ENCODE data around the gene JUNB.

Gene JUNB

GRCh38 chr19:12774588-12775555 lies 16.4 kb upstream of the JUNB start, which contains the start of gene HOOK2:
Gene HOOK2, minus strand, starts transcription at chr19:12775552. Its CDS starts 103 bp downstream, at chr19:12775449.
- no peak for DNase-seq

DNA sequence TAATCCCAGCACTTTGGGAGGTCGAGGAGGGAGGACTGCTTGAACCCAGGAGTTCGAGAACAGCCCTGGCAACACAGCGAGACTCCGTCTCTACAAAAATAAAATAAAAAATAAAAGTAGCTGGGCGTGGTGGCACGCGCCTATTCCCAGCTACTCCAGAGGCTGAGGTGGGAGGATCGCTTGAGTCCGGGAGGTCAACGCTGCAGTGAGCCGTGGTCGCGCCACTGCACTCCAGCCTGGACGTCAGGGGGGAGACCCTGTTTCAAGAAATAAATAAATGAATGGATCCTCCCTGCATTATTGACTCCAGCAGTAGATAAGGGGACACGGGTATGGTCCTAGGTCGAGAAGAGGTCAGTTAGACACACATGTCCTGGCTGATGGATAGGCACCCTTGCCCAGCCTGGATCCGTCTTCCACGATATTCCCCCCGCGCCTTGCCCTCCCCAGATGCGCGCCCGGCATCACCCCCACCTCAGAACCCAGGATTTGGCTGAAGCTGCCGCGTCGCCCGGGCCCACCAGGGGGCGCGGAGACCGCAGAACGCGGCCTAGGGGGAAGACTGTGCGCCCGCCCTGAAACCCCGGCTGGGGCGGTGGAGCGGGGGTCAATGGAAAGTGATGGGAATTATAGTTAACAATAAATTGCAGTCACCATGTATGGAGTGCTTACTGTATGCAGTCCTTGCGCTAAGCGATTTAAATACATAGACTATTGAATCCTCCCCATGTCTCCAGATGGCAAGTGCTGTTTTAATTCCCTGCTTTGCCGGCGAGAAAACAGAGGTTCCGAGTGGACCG lies 13.9 kb upstream of the JUNB start:
- DNase-seq, result peak; percentile 81

- DNase-seq, result peak; percentile 58
Observed at GRCh38 chr19:12778017-12778904, 13.0 kb upstream of the JUNB start.

- no peak for DNase-seq
Observed at GRCh38 chr19:12778905-12779161, 12.5 kb upstream of the JUNB start.

DNA sequence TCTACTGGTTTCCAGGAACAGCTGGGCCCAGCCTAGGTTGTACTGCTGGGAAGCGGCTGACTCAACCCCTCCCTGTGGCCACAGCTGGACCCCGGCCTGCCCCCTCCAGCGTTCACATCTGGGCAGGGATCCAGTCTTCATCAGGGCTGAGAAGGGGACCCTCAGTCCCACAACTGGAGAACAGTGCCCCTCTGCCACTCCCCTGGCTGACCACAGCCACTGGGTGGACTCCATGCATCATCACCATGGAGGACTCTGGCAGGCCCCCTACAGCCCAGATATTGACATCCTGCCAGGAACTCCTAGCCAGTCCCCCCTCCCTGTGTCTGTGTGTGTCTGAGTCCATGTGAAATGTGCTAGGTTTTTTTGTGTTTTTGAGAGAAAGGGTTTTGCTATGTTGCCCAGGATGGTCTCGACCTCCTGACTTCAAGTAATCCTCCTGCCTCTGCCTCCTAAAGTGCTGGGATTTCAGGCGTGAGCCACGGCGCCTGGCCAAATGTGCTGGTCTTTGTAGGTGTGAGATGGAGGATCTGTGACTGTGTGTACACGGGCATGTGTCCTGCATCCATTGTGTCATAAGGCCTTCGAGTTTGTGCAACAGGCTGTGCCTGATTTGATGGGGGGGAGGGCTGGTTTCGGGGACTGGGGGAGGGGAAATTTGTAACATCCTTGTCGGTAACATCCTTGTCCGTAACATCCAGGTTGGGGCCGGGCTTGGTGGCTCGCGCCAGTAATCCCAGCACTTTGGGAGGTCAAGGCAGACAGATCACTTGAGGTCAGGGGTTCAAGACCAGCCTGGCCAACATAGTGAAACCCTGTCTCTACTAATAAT lies 11.9 kb upstream of the JUNB start:
- peak; percentile 68 for DNase-seq

- no peak for DNase-seq
Observed at GRCh38 chr19:12782174-12782423, 9.2 kb upstream of the JUNB start.

DNA sequence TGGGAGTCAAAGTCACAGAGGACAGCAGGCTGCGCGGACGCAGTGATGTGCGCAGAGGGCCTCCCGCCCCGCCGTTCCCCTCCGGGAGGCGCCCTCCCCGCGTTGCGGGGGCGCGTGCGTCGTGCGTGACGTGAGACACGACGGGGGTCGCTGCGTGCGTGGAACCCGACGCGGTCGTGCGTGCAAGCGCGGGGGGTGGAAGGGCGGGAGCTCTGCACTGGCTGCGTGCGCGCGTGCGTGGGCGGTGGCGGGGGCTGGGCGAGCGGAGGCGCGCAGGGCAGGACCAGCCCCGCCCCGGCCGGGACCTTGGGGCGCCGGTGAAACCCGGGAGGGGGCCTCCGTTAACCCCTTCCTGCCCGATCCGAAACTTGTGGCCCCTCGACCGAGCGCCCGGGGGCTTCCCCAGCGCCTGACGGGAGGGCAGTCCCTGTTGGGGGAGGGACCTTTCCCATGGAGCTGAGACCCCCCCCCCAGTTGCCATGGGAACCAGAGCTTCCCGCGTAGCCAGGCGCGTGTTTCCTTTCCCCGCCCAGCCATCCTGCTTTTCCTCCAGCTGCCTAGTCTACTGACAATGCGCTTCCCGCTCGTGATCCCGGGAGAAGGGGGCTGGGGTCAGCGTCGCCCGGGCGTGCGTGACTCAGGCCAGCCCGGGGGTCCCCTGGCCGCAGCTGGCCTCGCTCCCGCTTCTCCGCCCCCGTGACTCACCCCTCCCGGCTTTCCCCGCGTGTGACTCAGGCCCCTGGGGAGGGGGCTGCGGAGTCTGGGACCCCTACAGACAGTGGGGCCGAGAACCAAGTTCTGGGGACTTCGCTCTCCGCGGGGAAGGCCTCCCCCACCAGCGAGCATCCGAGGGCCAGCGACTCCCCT lies 8.6 kb upstream of the JUNB start:
- peak; percentile 67 for DNase-seq

DNA sequence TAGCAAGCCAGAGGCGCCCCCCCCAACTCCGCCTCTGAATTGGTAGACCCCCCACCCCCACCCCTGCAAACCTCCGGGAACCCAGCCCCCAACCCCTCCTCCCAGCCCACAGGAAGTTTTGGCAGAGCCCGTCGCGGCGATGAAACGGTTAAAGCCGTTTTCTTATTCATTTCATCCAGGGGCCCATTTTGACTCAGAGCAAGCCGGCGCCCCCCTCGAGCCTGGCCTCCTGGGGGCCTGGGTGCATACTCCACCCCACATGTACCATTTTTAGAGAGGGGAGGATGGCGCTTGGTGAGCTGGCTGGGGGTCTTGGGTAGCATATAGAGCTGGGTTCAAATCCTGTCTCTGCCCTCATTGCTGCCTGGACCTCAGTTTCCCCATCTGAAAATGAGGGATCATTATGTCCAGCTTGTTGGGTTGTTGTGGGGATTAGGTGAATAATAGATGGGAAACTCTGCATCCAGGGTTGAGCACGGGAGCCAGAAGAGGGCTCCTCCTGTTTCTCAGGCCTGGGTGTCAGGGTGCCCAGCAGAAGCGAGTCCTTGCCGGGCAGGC lies 7.9 kb upstream of the JUNB start:
- DNase-seq, result peak; percentile 12

GRCh38 chr19:12783849-12784393 lies 7.4 kb upstream of the JUNB start:
- no peak for DNase-seq

DNA sequence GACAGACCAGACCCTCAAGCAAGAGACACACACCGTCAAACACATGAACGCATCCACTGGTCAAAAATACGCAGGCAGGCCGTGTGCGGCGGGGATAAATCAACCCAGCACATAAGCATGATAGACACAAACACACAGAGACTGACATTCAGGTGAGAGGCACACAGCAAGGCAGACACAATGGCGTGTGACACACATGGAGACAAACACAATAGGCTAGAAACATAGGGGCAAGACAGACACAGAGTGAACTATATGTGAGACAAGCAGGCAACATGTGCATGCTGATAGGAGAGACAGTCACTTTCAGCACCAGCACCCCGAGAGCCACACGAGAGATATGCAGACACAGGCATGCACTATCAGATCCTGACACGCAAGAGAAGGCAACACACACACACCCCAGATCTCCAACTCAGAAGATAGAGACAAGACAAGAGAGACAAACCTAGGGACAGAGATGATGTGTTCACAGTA lies 6.9 kb upstream of the JUNB start:
- DNase-seq, result peak; percentile 78

DNA sequence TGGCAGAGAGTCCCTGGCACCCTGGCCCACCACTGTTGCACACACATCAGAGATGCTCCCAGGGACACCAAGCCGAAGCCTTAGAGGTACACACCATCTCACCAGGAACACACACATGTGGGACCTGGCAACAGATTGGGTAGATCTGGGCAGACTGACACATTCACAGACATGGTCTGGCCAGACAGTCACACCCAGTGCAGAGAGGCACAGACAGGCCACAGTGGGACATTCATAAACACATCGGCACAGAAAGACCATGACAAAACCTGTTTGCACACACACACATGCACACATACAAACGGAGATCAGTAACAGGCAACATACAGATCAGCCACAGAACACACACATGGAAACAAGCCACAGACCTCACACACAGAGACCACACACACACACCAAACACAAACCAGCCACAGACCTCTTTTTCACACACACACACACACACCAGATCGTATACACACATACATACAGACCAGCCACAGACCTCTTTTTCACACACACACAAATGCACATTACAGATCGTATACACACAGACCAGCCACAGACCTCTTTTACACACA lies 6.3 kb upstream of the JUNB start:
- DNase-seq, result peak; percentile 50

DNA sequence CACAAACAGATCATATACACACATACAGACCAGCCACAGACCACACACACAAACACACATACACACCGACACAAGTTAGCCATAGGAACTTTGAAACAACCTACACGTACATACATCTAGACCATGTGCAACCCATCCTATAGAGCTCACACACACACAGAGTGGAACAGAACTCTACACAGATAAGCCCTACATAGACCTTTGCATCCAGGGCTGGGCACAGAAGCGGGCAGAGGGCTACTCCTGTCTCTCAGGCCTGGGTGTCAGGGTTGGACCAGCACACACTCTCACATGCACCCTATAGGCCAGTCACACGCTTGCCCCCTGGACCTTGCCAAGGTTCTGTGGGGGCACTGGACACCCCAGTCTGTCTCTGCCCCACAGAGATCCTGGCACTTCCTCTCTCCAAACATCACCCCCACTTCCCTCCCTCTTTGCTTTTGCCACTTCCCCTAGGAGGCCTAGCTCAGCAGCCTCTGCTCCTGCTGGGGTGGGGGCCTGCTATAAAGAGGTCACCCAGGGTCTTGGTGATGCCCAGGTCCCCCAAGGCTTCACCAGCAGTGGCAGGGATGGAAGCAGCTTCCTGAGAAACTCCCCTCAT lies 5.8 kb upstream of the JUNB start:
- DNase-seq, result peak; percentile 50

GRCh38 chr19:12786141-12786870 lies 5.0 kb upstream of the JUNB start:
- peak; percentile 52 for DNase-seq

DNA sequence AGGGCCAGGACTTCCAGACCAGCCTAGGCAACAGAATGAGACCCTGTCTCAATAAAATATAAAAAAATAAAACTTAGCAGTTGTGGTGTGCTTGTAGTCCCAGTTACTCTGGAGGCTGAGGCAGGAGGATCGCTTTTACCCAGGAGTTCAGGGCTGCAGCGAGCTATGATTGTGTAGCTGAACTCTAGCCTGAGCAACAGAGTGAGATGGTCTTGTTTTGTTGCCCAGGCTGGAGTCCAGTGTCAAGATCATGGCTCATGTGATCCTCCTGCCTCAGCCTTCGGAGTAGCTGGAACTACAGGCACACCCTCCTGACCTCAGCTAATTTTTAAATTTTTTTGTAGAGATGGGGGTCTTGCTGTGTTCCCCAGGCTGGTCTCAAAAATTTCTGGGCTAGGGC lies 4.3 kb upstream of the JUNB start:
- DNase-seq, result no peak

DNA sequence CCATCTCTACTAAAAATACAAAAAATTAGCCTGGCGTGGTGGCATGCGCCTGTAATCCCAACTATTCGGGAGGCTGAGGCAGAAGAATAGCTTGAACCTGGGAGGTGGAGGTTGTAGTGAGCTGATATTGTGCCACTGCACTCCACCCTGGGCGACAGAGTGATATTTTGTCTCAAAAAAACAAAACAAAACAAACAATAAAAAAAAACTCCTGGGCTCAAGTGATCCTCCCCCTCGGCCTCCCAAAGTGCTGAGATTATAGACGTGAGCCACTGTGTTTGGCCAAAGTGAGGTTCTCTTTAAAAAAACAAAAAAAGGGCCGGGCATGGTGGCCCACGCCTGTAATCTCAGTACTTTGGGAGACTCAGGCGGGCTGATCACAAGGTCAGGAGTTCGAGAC lies 3.8 kb upstream of the JUNB start:
- DNase-seq, result no peak

DNA sequence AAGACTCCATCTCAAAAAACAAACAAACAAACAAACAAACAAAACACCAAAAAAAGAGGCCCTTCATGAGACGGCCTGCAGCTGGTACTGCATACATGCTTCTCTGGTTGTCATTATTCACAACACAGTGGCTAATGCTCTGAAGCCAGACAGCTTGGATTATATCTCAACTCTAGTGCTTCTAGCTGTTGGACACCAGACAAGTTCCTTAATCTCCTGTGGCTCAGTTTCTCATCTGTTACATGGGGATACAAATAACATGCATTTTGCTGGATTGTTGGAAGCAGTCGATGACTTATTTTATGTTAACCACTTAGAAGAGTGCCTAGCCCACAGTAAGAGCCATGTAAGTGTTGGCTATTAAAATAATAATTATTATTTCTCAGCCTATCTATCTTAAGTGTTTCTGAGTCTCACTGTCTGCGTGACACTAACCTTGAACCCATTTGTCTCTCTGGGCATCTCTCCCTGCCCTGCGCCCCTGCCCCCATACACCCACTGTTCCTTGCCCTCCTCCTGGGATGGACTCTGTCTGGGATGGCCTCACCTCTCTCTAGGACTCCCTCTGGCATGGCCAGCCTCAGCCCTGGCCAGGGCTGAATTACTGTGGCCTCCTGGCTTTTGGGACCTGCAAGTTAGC lies 3.1 kb upstream of the JUNB start:
- DNase-seq, result peak; percentile 46

GRCh38 chr19:12788682-12789097 lies 2.6 kb upstream of the JUNB start:
- DNase-seq, result peak; percentile 80

- peak; percentile 69 for DNase-seq
Observed at GRCh38 chr19:12789098-12789903, 2.0 kb upstream of the JUNB start.

All from OCI-M1 (cell line).